Naive thymus-derived CD8-positive, alpha-beta T cell (primary cell): ENCODE measurements around the gene MIA. TPM values are rescaled to one million over a fixed set of nuclear protein-coding genes. Genes with fewer than 3 reads are reported as not detected.
"Not testable (repeated sequence)": the region's sequence is repeated elsewhere in the genome, so short reads cannot be mapped to it uniquely, and the experiment has no call there.

ENCODE experiments used
- ATAC-seq, 2 donors: fragments of 150-1000 bp; cut with Tn5 transposase in 1 of 2; sonication (Bioruptor Pico), chemical (Tn5 transposase) in 1 of 2; 1 replicate in 1 of 2; 2 replicates in 1 of 2; pipeline ENCODE4 v1.10.0; 2021; ENCODE audit warnings: mild to moderate bottlenecking in 2 of 2, moderate library complexity in 2 of 2
- POLR2A ChIA-PET: fragments of 350-600 bp; sonication (Branson Sonifier 250); formaldehyde crosslinking; loops from one replicate; lab custom pipeline; 2021; ENCODE audit warnings: antibody characterized with exemption; lab: Charles Lee
- DNase-seq, 10 donors: peaks; one replicate each; pipeline versions ENCODE4 v3.0.0 to v3.0.0-alpha.2; 2020 to 2022
- H3K27ac Mint-ChIP-seq, 10 donors: one replicate each; pipeline ENCODE4 v1.8.0; 2020 to 2022; ENCODE audit warnings: mild to moderate bottlenecking in 10 of 10, mixed read lengths in 10 of 10, moderate library complexity in 4 of 10, inconsistent platforms in 1 of 10
- H3K27me3 Mint-ChIP-seq, 5 donors: one replicate each; pipeline ENCODE4 v1.8.0; 2021 to 2022; ENCODE audit warnings: mixed read lengths in 5 of 5
- H3K36me3 Mint-ChIP-seq, 3 donors: one replicate each; pipeline ENCODE4 v1.8.0; 2020 to 2022; ENCODE audit warnings: mixed read lengths in 3 of 3, mild to moderate bottlenecking in 2 of 3, inconsistent platforms in 1 of 3
- H3K4me1 Mint-ChIP-seq, 4 donors: one replicate each; pipeline ENCODE4 v1.8.0; 2021 to 2022; ENCODE audit warnings: mixed read lengths in 4 of 4
- H3K4me3 Mint-ChIP-seq, 10 donors: one replicate each; pipeline ENCODE4 v1.8.0; 2020 to 2022; ENCODE audit warnings: mild to moderate bottlenecking in 10 of 10, mixed read lengths in 10 of 10, moderate library complexity in 6 of 10, inconsistent platforms in 1 of 10
- H3K9me3 Mint-ChIP-seq, 9 donors: one replicate each; pipeline ENCODE4 v1.8.0; 2020 to 2022; ENCODE audit warnings: mixed read lengths in 9 of 9, mild to moderate bottlenecking in 3 of 9, inconsistent platforms in 1 of 9, moderate library complexity in 1 of 9
- polyA plus RNA-seq, 3 donors: library from polyadenylated mRNA; unstranded; fragments of 300-500 nt; fragmentation: Illumina TruSeq; gene quantifications; one replicate each; pipeline ENCODE4 v1.2.3, GENCODE V29; 2021
- total RNA-seq, 8 experiments: library from RNA in 2 of 8; stranded (reverse) in 2 of 8; gene quantifications; one replicate each; pipeline ENCODE4 v1.2.3 and lab custom pipeline; 2021 to 2026

MIA gene
- total and polyA plus RNA-seq, 5 experiments from 2014 or later: 2.2 TPM; not detected in 4

DNA sequence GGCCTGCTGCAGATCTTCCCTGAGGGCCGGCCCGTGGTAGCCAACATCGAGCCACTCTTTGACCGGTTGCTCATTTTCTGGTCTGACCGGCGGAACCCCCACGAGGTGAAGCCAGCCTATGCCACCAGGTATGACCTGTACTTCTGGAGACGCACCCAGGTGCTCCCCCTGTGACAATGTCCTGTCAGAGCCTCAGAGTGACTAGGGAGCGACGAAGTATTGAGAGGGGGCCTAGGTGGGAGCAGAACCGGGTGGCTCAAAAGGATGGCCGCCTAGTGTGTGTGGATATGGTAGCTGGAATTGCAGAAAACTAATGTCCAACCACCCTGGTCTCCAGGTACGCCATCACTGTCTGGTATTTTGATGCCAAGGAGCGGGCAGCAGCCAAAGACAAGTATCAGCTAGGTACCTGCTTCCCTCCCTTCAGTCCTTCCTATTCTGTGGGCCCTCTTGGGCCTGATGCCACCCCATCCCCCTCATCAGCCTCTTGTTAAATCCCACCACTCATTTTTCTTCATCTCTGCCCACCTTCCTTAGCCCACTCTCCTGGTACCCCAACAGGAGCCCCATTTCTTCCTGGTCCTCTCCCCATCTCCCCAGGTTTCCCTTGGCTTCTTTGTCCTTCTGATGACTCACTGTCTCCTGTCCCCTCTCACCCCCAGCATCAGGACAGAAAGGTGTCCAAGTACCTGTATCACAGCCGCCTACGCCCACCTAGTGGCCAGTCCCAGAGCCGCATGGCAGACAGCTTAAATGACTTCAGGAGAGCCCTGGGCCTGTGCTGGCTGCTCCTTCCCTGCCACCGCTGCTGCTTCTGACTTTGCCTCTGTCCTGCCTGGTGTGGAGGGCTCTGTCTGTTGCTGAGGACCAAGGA lies 32.1 kb downstream of the MIA start:
- ATAC-seq (no peak), DNase-seq (peak in 1 of 10 donors; percentile 63)
- H3K36me3 Mint-ChIP-seq: peaks cover 0 to 20% (median 12%) of the 10 kb centered on the region in 3 donors
- H3K4me1 Mint-ChIP-seq: peaks cover 54 to 90% (median 87%) of the 10 kb centered on the region in 4 donors
- H3K27me3 Mint-ChIP-seq: no peaks in the 10 kb centered on the region
- peak overlapping the region; percentile 98 to 100 (median 100) for H3K27ac Mint-ChIP-seq
- H3K9me3 Mint-ChIP-seq: no peaks in the 10 kb centered on the region
- POLR2A ChIA-PET: interaction anchor here (0.5 to 17.6 kb wide), 17 partner anchors 9 to 501 kb away, joined by 3 to 301 read pairs (median 4); partner anchors contain the start of genes ACTMAP, COQ8B, EGLN2 and ITPKC
- H3K4me3 Mint-ChIP-seq: peak overlapping the region; percentile 79 to 98 (median 90)

DNA sequence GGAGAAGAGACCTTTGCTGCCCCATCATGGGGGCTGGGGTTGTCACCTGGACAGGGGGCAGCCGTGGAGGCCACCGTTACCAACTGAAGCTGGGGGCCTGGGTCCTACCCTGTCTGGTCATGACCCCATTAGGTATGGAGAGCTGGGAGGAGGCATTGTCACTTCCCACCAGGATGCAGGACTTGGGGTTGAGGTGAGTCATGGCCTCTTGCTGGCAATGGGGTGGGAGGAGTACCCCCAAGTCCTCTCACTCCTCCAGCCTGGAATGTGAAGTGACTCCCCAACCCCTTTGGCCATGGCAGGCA lies 32.7 kb downstream of the MIA start:
- peaks cover 0 to 19% (median 10%) of the 10 kb centered on the region in 3 donors for H3K36me3 Mint-ChIP-seq
- H3K4me3 Mint-ChIP-seq: peak overlapping the region in 9 of 10 donors; percentile 36 to 98 (median 90)
- no peaks in the 10 kb centered on the region for H3K9me3 Mint-ChIP-seq
- H3K4me1 Mint-ChIP-seq: peaks cover 55 to 90% (median 87%) of the 10 kb centered on the region in 4 donors
- POLR2A ChIA-PET: interaction anchor here (1.2 to 17.6 kb wide), 7 partner anchors 10 to 501 kb away, joined by 4 to 301 read pairs (median 18); partner anchors contain the start of genes ACTMAP, EGLN2, MIA and RAB4B
- ATAC-seq (no peak), DNase-seq (peak in 1 of 10 donors; percentile 60)
- no peaks in the 10 kb centered on the region for H3K27me3 Mint-ChIP-seq
- peak overlapping the region; percentile 98 to 100 (median 100) for H3K27ac Mint-ChIP-seq

GRCh38 chr19:40808497-40808896 lies 33.2 kb downstream of the MIA start:
- H3K4me1 Mint-ChIP-seq: peaks cover 51 to 85% (median 83%) of the 10 kb centered on the region in 4 donors
- POLR2A ChIA-PET: interaction anchor here (1.2 to 17.6 kb wide), 5 partner anchors 10 to 145 kb away, joined by 4 to 301 read pairs (median 47); partner anchors contain the start of genes ACTMAP, EGLN2, MIA and RAB4B

GRCh38 chr19:40809358-40810086 lies 34.2 kb downstream of the MIA start:
- H3K9me3 Mint-ChIP-seq: no peaks in the 10 kb centered on the region
- peaks cover 46 to 76% (median 74%) of the 10 kb centered on the region in 4 donors for H3K4me1 Mint-ChIP-seq
- ATAC-seq (no peak), DNase-seq (peak in 1 of 10 donors; percentile 51)
- POLR2A ChIA-PET: interaction anchor here (1.2 to 17.6 kb wide), 3 partner anchors 11 to 146 kb away, joined by 3 to 301 read pairs (median 47); partner anchors contain the start of genes EGLN2, MIA and RAB4B
- no peaks in the 10 kb centered on the region for H3K27me3 Mint-ChIP-seq
- peaks cover 0 to 19% (median 10%) of the 10 kb centered on the region in 3 donors for H3K36me3 Mint-ChIP-seq
- H3K4me3 Mint-ChIP-seq: peak overlapping the region in 8 of 10 donors; percentile 13 to 89 (median 66)
- H3K27ac Mint-ChIP-seq: peak overlapping the region in 9 of 10 donors; percentile 40 to 100 (median 98)

More at GRCh38 chr19:40808497-40808896, 33.2 kb downstream of the MIA start:
- Mint-ChIP-seq H3K36me3 (peaks cover 0 to 19% (median 10%) of the 10 kb centered on the region in 3 donors), H3K4me3 (peak overlapping the region in 7 of 10 donors; percentile 15 to 98 (median 29)), H3K9me3 (no peaks in the 10 kb centered on the region), H3K27ac (peak overlapping the region; percentile 58 to 100 (median 98)), H3K27me3 (no peaks in the 10 kb centered on the region)
- ATAC-seq: no peak
- peak in 1 of 10 donors; percentile 62 for DNase-seq

DNA sequence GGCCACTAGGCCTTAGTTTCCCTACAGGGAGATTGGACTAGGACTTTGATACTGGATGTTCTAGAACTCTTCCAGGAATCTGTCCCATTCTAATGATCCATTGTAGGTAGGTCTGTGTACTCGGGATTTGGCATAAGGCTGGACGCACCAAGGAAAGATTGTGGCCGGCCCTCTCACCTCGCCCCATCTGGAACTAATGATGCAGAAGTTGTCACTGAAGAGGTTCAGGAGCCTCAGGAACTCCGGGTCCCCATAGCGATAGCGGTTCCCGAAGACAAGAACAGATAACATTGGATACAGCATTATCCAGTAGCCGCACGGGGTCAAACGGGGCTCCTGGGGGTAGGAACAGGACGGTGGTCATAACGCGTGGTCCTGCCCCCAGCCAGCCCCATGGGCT lies 34.8 kb downstream of the MIA start:
- DNase-seq (peak in 1 of 10 donors; percentile 47), ATAC-seq (no peak)
- H3K9me3 Mint-ChIP-seq: no peaks in the 10 kb centered on the region
- peaks cover 0 to 16% (median 10%) of the 10 kb centered on the region in 3 donors for H3K36me3 Mint-ChIP-seq
- H3K4me3 Mint-ChIP-seq: peak overlapping the region; percentile 30 to 93 (median 84)
- H3K27ac Mint-ChIP-seq: peak overlapping the region; percentile 68 to 99 (median 92)
- H3K4me1 Mint-ChIP-seq: peaks cover 43 to 70% (median 67%) of the 10 kb centered on the region in 4 donors
- POLR2A ChIA-PET: interaction anchor here (1.2 to 17.6 kb wide), 3 partner anchors 12 to 147 kb away, joined by 3 to 301 read pairs (median 47); partner anchors contain the start of genes EGLN2, MIA and RAB4B
- H3K27me3 Mint-ChIP-seq: no peaks in the 10 kb centered on the region

DNA sequence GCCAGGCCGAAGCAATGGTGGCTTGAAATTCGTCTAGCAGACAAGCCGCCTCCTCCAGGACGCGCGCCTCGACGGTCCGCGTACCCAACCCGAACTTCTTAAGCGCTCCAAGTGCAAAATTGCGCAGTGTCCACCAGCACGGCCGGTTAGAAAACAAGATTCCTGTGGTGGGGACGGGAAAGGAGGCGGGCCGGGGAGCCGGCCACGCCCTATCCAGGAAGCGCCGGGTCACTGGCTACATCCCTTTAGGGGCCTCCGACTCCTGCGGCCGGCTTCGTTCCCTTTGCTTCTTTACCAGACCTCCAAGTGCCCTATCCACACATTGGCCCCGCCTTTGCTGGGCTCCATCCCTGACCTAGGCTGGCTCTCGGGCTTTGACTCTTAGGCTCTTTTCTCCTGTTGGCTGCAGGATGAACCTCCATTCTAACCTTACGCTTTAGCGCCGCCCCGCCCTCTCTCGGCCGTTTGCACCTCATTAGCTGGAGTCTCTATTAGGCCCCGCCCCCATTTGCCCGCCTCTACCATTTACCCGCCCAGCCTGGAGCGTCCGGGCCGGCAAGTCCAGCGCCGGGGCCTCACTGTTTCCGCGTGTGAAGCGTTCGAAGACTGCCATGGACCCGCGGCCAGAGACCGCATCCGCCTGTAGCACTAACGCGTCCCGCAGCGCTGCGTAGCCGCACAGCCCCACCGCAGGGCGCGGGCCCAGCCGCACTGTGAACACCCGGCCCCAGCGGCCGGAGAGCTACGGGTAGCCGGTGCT lies 35.5 kb downstream of the MIA start:
- H3K4me3 Mint-ChIP-seq: peak overlapping the region; percentile 86 to 97 (median 92)
- peaks cover 0 to 16% (median 10%) of the 10 kb centered on the region in 3 donors for H3K36me3 Mint-ChIP-seq
- not testable (repeated sequence) for H3K27me3 Mint-ChIP-seq, H3K9me3 Mint-ChIP-seq
- peak overlapping the region; percentile 80 to 99 (median 95) for H3K27ac Mint-ChIP-seq
- ATAC-seq: peak; percentile 43 to 62
- peak in 5 of 10 donors; percentile 51 to 71 (median 57) for DNase-seq
- POLR2A ChIA-PET: interaction anchor here (0.7 to 1.6 kb wide), 4 partner anchors 8 to 147 kb away, joined by 3 to 10 read pairs (median 4); partner anchors contain the start of genes ACTMAP, EGLN2 and SNRPA
- peaks cover 44 to 63% (median 60%) of the 10 kb centered on the region in 4 donors for H3K4me1 Mint-ChIP-seq

DNA sequence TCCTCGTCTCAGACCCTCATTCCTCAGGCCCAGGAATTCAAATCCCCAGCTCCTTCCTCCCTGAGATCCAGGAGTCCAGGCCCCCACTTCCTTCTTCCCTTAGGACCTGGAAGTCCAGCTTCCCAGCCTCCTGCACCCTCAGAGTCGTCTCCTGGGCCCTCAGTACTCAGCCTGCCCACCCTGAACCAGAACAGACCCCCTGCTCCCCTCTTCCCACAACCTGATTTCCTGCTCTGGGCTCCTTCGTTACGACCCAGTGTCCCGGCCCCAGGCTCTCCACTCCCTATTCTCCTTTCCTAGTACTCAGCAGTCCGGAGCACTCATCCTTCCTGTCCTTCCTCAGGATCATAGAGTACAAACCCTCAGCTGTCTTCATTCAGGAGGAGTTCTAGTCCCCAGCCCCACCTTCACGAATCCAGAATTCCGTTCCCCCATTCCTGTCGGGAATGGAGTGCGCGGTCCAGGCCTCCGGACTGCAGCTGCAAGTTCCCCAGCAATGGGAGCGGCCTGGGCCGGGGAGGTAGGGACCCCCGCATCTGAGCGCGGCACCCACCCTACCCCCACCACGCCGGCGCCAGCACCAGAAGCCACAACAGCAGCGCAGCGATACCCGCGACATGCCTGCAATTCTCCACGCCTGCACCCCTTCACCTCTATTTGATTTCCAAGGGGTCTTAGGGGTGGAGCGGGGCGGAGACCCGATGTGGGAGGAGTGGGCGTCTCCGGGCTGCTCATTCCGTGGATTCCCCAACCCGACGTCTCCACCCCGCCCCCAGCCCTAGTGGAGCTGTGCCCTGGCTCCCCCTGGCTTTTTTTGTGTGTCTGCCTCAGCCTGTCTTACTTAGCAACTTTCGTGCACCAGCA lies 36.4 kb downstream of the MIA start:
- DNase-seq: peak in 5 of 10 donors; percentile 45 to 75 (median 48)
- peak; percentile 27 to 54 for ATAC-seq
- H3K27me3 Mint-ChIP-seq: no peaks in the 10 kb centered on the region
- H3K36me3 Mint-ChIP-seq: peaks cover 0 to 14% (median 8%) of the 10 kb centered on the region in 3 donors
- POLR2A ChIA-PET: interaction anchor here (0.6 to 1.6 kb wide), 8 partner anchors 9 to 158 kb away, joined by 3 to 10 read pairs (median 4); partner anchors contain the start of genes ACTMAP, EGLN2, RAB4B and SNRPA
- peak overlapping the region; percentile 80 to 97 (median 92) for H3K27ac Mint-ChIP-seq
- peaks cover 39 to 56% (median 52%) of the 10 kb centered on the region in 4 donors for H3K4me1 Mint-ChIP-seq
- peak overlapping the region; percentile 86 to 97 (median 92) for H3K4me3 Mint-ChIP-seq
- no peaks in the 10 kb centered on the region for H3K9me3 Mint-ChIP-seq

- H3K9me3 Mint-ChIP-seq, H3K27me3 Mint-ChIP-seq, ATAC-seq, H3K36me3 Mint-ChIP-seq: not testable (repeated sequence)
- Mint-ChIP-seq H3K4me1 (peaks cover 31 to 53% (median 46%) of the 10 kb centered on the region in 4 donors), H3K4me3 (peak overlapping the region; percentile 86 to 97 (median 92)), H3K27ac (peak overlapping the region; percentile 49 to 96 (median 88))
- DNase-seq: peak in 1 of 10 donors; percentile 43
- POLR2A ChIA-PET: interaction anchor here (0.6 to 1.6 kb wide), 6 partner anchors 9 to 1434 kb away, joined by 3 to 8 read pairs (median 4); partner anchors contain the start of genes ACTMAP, EGLN2, RAB4B and SNRPA
Measured at GRCh38 chr19:40812571-40812970, 37.2 kb downstream of the MIA start.

DNA sequence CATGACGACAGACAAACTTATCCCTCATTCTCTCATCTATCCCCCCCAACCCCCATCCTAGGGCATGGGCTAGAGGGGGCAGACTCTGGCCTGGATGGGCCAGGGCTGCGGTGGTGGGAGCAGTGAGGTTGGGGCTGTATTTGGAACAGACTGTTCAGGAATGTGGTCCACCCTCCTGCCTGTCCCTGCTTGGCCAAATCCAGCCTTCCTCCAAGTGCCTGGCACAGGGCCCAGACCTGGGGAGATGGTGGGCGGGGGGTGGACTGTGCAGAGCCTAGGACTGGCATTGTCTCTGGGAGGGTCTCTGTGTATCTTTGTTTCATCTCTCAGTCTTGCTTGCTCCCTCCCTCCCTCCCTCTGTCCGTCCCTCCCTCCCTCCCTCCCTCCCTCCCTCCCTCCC lies 37.9 kb downstream of the MIA start:
- H3K27ac Mint-ChIP-seq: peak overlapping the region in 5 of 10 donors; percentile 49 to 94 (median 77)
- peak overlapping the region in 9 of 10 donors; percentile 86 to 96 (median 92) for H3K4me3 Mint-ChIP-seq
- H3K9me3 Mint-ChIP-seq: no peaks in the 10 kb centered on the region
- POLR2A ChIA-PET: interaction anchor here (0.8 kb wide), 1 partner anchor 493 kb away, joined by 3 read pairs; no protein-coding TSS in a partner anchor
- no peak for ATAC-seq
- DNase-seq: peak in 1 of 10 donors; percentile 49
- H3K36me3 Mint-ChIP-seq: peaks cover 0 to 3% (median 0%) of the 10 kb centered on the region in 3 donors
- H3K4me1 Mint-ChIP-seq: peaks cover 30 to 52% (median 45%) of the 10 kb centered on the region in 4 donors
- H3K27me3 Mint-ChIP-seq: no peaks in the 10 kb centered on the region

DNA sequence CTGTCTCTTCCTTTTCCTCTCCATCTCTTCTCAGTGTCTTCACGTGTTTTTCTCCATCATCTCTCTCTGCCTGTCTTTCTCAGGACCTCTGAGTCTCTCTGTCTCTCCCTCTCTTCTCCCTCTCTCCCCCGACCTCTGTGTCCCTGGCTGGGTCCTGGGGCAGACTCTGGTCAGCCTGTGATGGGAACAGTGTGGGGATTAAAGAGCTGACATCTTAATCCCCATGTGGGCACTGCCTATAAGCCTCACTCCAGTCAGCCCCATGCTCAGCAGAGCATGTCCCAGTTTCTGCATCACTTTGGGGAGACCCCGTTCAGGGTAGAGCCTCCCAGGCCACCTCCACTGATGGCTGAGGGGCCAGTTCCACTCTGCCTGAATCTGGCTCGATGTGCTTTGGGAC lies 39.9 kb downstream of the MIA start:
- Mint-ChIP-seq H3K27ac (peak overlapping the region in 5 of 10 donors; percentile 12 to 93 (median 54)), H3K36me3 (no peaks in the 10 kb centered on the region)
- POLR2A ChIA-PET: no interaction called here

More for the DNA sequence above, 39.9 kb downstream of the MIA start:
- Mint-ChIP-seq H3K4me1 (peaks cover 38 to 55% (median 49%) of the 10 kb centered on the region in 4 donors), H3K4me3 (no peak overlapping the region), H3K27me3 (no peaks in the 10 kb centered on the region), H3K9me3 (no peaks in the 10 kb centered on the region)
- DNase-seq (no peak), ATAC-seq (no peak)
